MCF 10A (cell line): ENCODE data around the gene EMC8. TPM values are rescaled to one million over a fixed set of nuclear protein-coding genes. Genes with fewer than 3 reads are reported as not detected.

Experiments used
- BruUV-seq: library from RNA; stranded (reverse); fragments of 400-500 nt; replicated peaks from 2 replicates; lab custom pipeline; 2021; lab: Mats Ljungman, UMichigan
- CTCF ChIA-PET: fragments of 300-600 bp; sonication (Branson Sonifier 250); formaldehyde crosslinking; extraction: SDS; loops from one replicate; lab custom pipeline; 2021; ENCODE audit warnings: antibody characterized with exemption, inconsistent platforms; lab: Yijun Ruan, JAX
- POLR2A ChIA-PET: fragments of 300-600, 350-650 bp; sonication (Branson Sonifier 250); formaldehyde crosslinking; extraction: SDS; loops from one replicate; lab custom pipeline; 2020; ENCODE audit warnings: antibody characterized with exemption, inconsistent platforms; lab: Yijun Ruan, JAX
- DNase-seq: peaks from one replicate; pipeline ENCODE4 v3.0.0-alpha.2; 2018; ENCODE audit not compliant: unreplicated experiment
- H3K27ac Mint-ChIP-seq: one replicate; pipeline ENCODE4 v1.8.0; 2022; ENCODE audit warnings: mild to moderate bottlenecking, low read depth, mixed read lengths; ENCODE audit not compliant: unreplicated experiment
- H3K27me3 Mint-ChIP-seq: one replicate; pipeline ENCODE4 v1.8.0; 2022; ENCODE audit warnings: mixed read lengths; ENCODE audit not compliant: insufficient read depth, unreplicated experiment
- H3K36me3 Mint-ChIP-seq: one replicate; pipeline ENCODE4 v1.8.0; 2022; ENCODE audit warnings: mild to moderate bottlenecking, moderate library complexity, mixed read lengths; ENCODE audit not compliant: insufficient read depth, unreplicated experiment
- H3K4me1 Mint-ChIP-seq: one replicate; pipeline ENCODE4 v1.8.0; 2022; ENCODE audit warnings: mixed read lengths; ENCODE audit not compliant: insufficient read depth, unreplicated experiment
- H3K4me3 Mint-ChIP-seq: one replicate; pipeline ENCODE4 v1.8.0; 2022; ENCODE audit warnings: mild to moderate bottlenecking, moderate library complexity, mixed read lengths; ENCODE audit not compliant: unreplicated experiment
- H3K9me3 Mint-ChIP-seq: one replicate; pipeline ENCODE4 v1.8.0; 2022; ENCODE audit warnings: mixed read lengths; ENCODE audit not compliant: unreplicated experiment
- CTCF ChIP-seq: fragments of 200-600 bp; IDR thresholded peaks from one replicate; pipeline ENCODE4 v1.8.0; 2022; ENCODE audit warnings: antibody characterized with exemption, mild to moderate bottlenecking; ENCODE audit not compliant: unreplicated experiment
- intact Hi-C: fragments of 100-400 bp; cut with micrococcal nuclease; formaldehyde crosslinking; loops from 2 replicates; pipeline ENCODE4 v1.14.1; 2022
- total RNA-seq: library from RNA; stranded (reverse); gene quantifications from 2 replicates; pipeline ENCODE4 v1.2.3, GENCODE V29; 2022

EMC8 gene
- total RNA-seq, 1 experiment from 2014 or later, result 68.5 TPM

GRCh38 chr16:85785927-85786326 is 13.4 kb downstream of the EMC8 start:
- no peaks in the 10 kb centered on the region for H3K27me3 Mint-ChIP-seq
- ChIA-PET POLR2A (interaction anchor here (1.7 kb wide), 1 partner anchor 13 kb away, joined by 4 read pairs; no protein-coding TSS in a partner anchor), CTCF (interaction anchor here (1.0 to 1.1 kb wide), 3 partner anchors 9 to 510 kb away, joined by 3 read pairs; no protein-coding TSS in a partner anchor)
- peaks cover 43% of the 10 kb centered on the region for H3K36me3 Mint-ChIP-seq
- no peak overlapping the region for H3K4me3 Mint-ChIP-seq
- TF ChIP-seq CTCF, result no peak
- H3K9me3 Mint-ChIP-seq, result no peaks in the 10 kb centered on the region
- intact Hi-C loops, result no loop called here
- DNase-seq, result no peak
- BruUV-seq, result no TSS peak
- no peak overlapping the region for H3K27ac Mint-ChIP-seq
- peaks cover 11% of the 10 kb centered on the region for H3K4me1 Mint-ChIP-seq

- DNase-seq, result no peak
- no peak for TF ChIP-seq CTCF
- ChIA-PET POLR2A (interaction anchor here (1.7 kb wide), 1 partner anchor 14 kb away, joined by 4 read pairs; no protein-coding TSS in a partner anchor), CTCF (interaction anchor here (0.9 kb wide), 1 partner anchor 37 kb away, joined by 4 read pairs; no protein-coding TSS in a partner anchor)
- peaks cover 11% of the 10 kb centered on the region for H3K4me1 Mint-ChIP-seq
- BruUV-seq, result no TSS peak
- H3K9me3 Mint-ChIP-seq, result no peaks in the 10 kb centered on the region
- H3K36me3 Mint-ChIP-seq, result peaks cover 43% of the 10 kb centered on the region
- no peak overlapping the region for H3K4me3 Mint-ChIP-seq
- no peaks in the 10 kb centered on the region for H3K27me3 Mint-ChIP-seq
- intact Hi-C loops, result no loop called here
- H3K27ac Mint-ChIP-seq, result no peak overlapping the region
These were observed 14.5 kb downstream of the EMC8 start for GRCh38 chr16:85784813-85785212.

DNA sequence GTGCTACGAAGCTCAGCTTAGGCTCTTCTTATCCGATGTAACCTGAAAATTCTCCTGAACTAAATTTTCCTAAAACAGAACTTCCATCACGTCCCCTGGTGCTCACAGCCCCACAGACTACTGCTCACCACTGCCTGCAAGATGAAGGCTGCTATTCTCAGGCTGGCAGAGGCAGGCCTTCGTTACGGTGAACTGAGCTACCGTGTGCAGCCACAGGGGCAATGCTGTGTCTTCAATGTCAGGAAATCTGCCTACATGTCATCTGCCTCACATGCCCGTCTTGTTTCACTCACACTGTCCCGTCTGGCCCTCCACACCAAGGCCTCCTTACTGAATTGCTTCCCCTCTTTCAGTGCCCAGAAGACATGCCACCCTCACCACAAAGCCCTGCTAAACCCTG is 15.9 kb downstream of the EMC8 start:
- H3K9me3 Mint-ChIP-seq, result no peaks in the 10 kb centered on the region
- TF ChIP-seq CTCF, result no peak
- H3K36me3 Mint-ChIP-seq, result peaks cover 48% of the 10 kb centered on the region
- ChIA-PET CTCF (interaction anchor here (0.7 to 1.6 kb wide), 2 partner anchors 124 to 748 kb away, joined by 3 to 6 read pairs; no protein-coding TSS in a partner anchor), POLR2A (no interaction called here)
- H3K27ac Mint-ChIP-seq, result no peak overlapping the region
- no peaks in the 10 kb centered on the region for H3K27me3 Mint-ChIP-seq
- DNase-seq, result no peak
- BruUV-seq, result no TSS peak
- peaks cover 12% of the 10 kb centered on the region for H3K4me1 Mint-ChIP-seq
- intact Hi-C loops, result loop anchor here (2.0 kb wide), 1 partner anchor 33 kb away; the partner anchor contains the start of gene C16orf74
- no peak overlapping the region for H3K4me3 Mint-ChIP-seq

- TF ChIP-seq CTCF, result no peak
- H3K4me1 Mint-ChIP-seq, result peaks cover 22% of the 10 kb centered on the region
- peak overlapping the region; percentile 1 for H3K27ac Mint-ChIP-seq
- no peaks in the 10 kb centered on the region for H3K9me3 Mint-ChIP-seq
- H3K27me3 Mint-ChIP-seq, result no peaks in the 10 kb centered on the region
- no peak overlapping the region for H3K4me3 Mint-ChIP-seq
- no TSS peak for BruUV-seq
- no peak for DNase-seq
- POLR2A ChIA-PET, result interaction anchor here (0.9 to 1.3 kb wide), 5 partner anchors 12 to 32 kb away, joined by 4 to 6 read pairs (median 5); partner anchors contain the start of gene C16orf74
- intact Hi-C loops, result loop anchor here (2.0 kb wide), 1 partner anchor 32 kb away; the partner anchor contains the start of gene C16orf74
- peaks cover 58% of the 10 kb centered on the region for H3K36me3 Mint-ChIP-seq
- CTCF ChIA-PET, result interaction anchor here (0.6 to 1.6 kb wide), 4 partner anchors 15 to 123 kb away, joined by 3 to 6 read pairs (median 3); no protein-coding TSS in a partner anchor
These were observed 16.9 kb downstream of the EMC8 start for GRCh38 chr16:85782451-85782850.
